ENCODE measurements around the gene CYP26C1.

Gene CYP26C1

DNA sequence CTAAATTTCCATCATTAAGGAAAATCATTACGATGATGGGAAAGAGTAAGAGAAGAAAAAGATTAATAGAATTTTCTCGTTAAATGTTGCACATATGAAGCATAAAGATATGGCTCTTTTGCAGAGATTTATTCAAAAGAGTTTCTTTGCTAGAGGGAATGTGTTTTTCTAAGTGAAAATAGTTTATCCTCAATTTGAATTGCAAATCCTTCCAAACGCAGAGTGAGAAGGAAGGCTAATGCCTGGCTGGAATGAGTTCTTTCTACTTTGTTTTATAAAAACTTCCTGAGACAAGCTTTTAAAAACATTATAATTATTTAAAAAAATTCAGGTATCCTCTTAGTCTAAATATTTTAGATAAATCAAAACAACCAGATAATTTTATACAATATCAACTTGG lies 27.2 kb downstream of the CYP26C1 start:
- TF ChIP-seq, protein P1, sequence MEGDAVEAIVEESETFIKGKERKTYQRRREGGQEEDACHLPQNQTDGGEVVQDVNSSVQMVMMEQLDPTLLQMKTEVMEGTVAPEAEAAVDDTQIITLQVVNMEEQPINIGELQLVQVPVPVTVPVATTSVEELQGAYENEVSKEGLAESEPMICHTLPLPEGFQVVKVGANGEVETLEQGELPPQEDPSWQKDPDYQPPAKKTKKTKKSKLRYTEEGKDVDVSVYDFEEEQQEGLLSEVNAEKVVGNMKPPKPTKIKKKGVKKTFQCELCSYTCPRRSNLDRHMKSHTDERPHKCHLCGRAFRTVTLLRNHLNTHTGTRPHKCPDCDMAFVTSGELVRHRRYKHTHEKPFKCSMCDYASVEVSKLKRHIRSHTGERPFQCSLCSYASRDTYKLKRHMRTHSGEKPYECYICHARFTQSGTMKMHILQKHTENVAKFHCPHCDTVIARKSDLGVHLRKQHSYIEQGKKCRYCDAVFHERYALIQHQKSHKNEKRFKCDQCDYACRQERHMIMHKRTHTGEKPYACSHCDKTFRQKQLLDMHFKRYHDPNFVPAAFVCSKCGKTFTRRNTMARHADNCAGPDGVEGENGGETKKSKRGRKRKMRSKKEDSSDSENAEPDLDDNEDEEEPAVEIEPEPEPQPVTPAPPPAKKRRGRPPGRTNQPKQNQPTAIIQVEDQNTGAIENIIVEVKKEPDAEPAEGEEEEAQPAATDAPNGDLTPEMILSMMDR (IDR thresholded peaks at IDR 0.05) = no peak
- no peak overlapping the region for H3K27ac ChIP-seq
- no peak overlapping the region for H3K4me3 ChIP-seq
- DNase-seq (ENCODE audit: low spot score) = no peak

DNA sequence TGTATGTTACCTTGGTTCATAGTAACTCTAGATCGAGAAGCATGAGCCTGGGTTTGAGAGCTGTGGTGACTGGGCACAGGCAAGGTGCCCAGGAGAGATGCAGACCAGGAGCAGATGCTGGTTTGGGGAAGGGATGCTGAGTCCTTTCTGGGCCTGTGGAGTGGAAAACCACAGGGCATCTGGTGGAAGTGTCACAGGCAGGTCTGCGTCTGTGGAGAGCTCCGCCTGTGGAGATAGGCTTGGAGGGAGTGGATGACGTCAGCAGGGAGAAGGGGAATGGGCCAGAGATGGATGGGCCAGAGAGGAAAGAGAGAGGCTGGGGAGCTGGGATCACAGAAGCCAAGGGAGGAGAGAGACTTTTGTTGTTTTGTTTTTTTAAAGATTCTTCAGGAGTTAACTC lies 27.9 kb downstream of the CYP26C1 start:
- TF ChIP-seq, protein P1 (IDR thresholded peaks at IDR 0.05) = no peak
- no peak for DNase-seq (ENCODE audit: low spot score)
- H3K27ac ChIP-seq = no peak overlapping the region

DNA sequence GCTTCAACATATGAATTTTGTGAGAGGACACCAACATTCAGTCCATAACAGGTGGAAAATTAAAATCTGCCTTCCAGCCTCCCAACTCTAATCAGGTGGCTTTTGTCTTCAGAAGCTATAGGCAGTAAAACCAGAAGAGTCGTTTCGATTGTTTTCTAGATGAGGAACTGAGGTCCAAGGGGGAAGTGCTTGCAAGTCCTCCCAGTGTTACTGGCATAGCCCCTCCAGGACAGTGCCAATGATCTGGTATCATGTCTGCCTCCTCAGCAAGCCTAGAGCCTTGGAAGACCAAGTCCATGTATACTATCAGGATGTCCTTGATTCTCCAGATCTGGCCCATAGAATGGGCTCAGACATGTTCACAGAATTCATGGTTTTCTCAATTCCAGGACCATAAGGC lies 30.0 kb downstream of the CYP26C1 start:
- TF ChIP-seq, protein P1 (IDR thresholded peaks at IDR 0.05) = no peak
- no peak for DNase-seq (ENCODE audit: low spot score)
- no peak overlapping the region for H3K27ac ChIP-seq
- no peak overlapping the region for H3K4me3 ChIP-seq

More for the DNA sequence above, 27.9 kb downstream of the CYP26C1 start:
- H3K4me3 ChIP-seq = no peak overlapping the region

DNA sequence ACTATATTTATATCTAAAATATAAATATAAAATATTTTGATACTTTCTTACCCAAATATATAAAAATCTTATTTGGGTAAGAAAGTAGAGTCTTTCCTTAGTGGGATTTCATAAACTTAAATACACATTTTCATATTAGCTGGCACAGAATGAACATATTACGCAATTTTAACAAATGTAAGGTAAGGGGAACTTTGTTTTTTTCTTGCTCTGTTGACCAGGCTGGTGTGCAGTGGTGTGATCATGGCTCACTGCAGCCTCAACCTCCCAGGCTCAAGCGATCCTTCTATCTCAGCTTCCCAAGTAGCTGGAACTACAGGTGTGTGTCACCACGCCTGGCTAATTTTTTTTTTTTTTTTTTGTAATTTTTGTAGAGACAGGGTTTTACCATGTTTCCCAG lies 31.4 kb downstream of the CYP26C1 start:
- no peak overlapping the region for H3K27ac ChIP-seq
- TF ChIP-seq, protein P1 (IDR thresholded peaks at IDR 0.05) = no peak
- no peak for DNase-seq (ENCODE audit: low spot score)
- no peak overlapping the region for H3K4me3 ChIP-seq

DNA sequence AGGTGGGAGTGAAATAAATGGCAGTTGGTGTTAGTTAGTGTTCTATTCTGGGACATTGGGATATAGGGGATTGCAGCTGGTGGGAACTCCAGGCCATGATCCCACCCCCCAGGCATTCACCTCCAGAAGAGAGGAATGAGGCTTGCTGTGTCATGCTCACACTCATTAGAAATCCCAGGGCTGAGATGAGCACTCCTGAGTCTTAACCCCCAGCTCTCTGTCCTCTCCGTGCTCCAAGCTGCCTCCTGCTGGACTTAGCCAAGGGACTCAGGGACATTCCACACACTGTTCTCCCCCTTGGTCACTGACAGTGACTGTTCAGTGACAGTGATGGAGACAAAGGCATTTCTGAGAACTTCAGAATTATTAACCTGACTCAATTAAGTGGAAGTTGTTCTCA lies 34.6 kb downstream of the CYP26C1 start:
- DNase-seq (ENCODE audit: low spot score) = no peak
- TF ChIP-seq, protein P1 (IDR thresholded peaks at IDR 0.05) = no peak

GRCh38 chr10:93096901-93097300 lies 36.3 kb downstream of the CYP26C1 start:
- TF ChIP-seq, protein P1 (IDR thresholded peaks at IDR 0.05) = no peak

More for the DNA sequence above, 34.6 kb downstream of the CYP26C1 start:
- no peak overlapping the region for H3K27ac ChIP-seq
- no peak overlapping the region for H3K4me3 ChIP-seq

DNA sequence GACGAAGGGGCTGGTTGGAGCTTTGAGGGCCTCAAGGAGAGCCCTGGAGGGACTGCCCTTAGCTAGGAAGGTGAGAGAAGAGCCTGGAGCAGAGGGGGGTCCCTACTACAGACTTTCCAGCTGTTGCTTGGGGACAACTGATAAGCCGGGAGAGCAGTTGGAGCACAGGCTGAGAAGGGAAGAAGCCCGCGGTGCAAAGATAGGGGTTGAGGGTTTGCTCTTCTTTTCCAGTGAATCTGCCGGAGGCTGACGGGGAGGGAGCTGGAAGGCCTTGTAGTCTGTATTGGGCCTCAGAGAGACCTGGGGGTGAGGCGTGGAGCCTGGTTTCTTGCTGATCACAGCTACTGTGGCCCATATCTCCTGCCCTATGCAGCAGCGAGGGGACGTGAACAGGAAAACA lies 36.8 kb downstream of the CYP26C1 start:
- TF ChIP-seq, protein P1 (IDR thresholded peaks at IDR 0.05) = no peak
- Histone ChIP-seq H3K4me3 (no peak overlapping the region), H3K27ac (no peak overlapping the region)
- no peak for DNase-seq (ENCODE audit: low spot score)

More at GRCh38 chr10:93096901-93097300, 36.3 kb downstream of the CYP26C1 start:
- no peak for DNase-seq (ENCODE audit: low spot score)
- Histone ChIP-seq H3K27ac (no peak overlapping the region), H3K4me3 (no peak overlapping the region)
